GM11168 (cell line): Measurements from ENCODE around the gene ACTMAP.
"Not testable (repeated sequence)": the region's sequence is repeated elsewhere in the genome, so short reads cannot be mapped to it uniquely, and the experiment has no call there.

Experiments used
- in situ Hi-C: fragments of 300-500 bp; cut with MboI; formaldehyde crosslinking; loops from one replicate; pipeline ENCODE4 v1.12.0; 2022; ENCODE audit warnings: low sequenced_read_pairs; ENCODE audit not compliant: unreplicated experiment

ACTMAP gene, protein sequence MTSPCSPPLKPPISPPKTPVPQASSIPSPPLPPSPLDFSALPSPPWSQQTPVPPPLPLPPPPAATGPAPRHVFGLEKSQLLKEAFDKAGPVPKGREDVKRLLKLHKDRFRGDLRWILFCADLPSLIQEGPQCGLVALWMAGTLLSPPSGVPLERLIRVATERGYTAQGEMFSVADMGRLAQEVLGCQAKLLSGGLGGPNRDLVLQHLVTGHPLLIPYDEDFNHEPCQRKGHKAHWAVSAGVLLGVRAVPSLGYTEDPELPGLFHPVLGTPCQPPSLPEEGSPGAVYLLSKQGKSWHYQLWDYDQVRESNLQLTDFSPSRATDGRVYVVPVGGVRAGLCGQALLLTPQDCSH

DNA sequence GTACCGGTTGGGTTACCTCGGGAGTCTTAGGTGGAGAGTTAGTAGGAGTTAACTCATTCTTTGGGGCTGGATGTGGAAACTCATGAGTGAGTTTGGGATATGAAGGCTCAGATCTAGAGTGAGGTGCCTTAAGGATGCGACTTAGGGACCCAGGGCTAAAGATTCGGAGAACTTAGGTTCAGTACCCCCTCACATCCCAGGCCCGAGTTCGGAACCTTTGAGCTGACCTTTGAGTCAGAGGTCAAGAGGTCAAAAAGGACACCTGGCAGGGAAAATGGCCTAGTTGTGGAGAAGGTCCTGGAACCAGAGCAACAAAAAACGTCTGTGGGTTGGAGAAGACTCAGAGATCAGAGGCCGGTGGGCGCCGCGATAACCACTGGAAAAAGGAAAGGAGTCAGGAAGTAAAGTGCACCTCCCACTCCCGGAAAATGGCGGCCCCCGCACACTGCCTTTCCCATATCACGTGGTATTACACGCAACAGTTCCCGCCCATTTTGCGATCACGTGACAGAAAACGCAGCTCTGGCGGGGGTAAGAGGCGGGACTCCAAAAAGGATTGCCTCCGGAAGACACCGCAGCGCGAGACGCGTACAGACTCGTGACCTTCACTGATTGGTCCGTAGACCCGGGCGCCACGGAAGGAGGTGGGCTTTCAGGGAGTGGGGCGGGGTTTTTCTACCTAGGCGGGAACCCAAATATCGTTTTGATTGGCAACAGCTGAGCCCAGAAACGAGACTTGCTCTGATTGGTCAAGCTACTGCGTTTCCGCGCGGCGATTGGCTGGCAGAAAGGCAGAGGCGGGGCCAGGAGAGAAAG is at the start of gene ACTMAP:
Gene ACTMAP (minus strand): TSS at position 420 of the 816 bp plus-strand sequence. CDS start 674 bp downstream, outside the sequence.
- in situ Hi-C loops: no loop called here

DNA sequence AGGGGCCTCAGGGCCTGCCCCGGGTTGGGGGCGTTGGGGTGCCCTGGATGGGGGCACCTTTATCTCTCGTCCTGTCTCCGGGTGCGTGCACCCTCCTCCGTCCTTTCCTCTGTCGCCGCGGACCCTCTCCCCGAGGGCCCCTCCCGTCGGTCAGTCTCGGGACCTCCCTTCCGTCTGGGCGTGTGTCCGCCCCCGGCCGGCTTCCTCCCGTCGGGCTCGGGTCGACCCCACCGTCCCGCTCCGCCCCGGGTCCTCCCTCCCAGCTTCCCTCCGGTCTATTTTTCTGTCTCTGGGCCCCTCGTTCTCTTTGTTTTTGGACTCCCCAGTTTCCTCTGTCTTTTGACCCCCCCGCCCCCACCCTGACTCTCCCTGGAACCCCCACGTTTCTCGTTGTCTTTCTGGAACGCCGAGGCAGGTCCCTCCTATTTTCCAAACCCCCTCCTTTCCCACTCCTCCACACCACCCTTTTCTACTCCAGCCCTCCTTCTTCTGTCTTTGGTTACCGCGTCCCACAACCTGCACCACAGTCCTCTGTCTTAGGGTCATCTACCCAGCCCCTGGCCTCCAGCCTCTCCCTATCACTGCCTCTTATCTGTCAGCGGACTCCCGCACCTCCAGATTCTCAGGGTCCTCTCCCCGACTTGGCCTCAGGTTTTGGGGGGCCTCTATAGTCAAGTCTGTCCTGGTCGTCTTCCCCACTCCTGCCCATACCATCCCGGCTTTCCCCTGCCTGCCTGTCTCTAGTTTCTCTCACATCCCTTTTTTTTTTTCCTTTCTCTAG is 49.5 kb upstream of the ACTMAP start:
- in situ Hi-C loops: no loop called here

DNA sequence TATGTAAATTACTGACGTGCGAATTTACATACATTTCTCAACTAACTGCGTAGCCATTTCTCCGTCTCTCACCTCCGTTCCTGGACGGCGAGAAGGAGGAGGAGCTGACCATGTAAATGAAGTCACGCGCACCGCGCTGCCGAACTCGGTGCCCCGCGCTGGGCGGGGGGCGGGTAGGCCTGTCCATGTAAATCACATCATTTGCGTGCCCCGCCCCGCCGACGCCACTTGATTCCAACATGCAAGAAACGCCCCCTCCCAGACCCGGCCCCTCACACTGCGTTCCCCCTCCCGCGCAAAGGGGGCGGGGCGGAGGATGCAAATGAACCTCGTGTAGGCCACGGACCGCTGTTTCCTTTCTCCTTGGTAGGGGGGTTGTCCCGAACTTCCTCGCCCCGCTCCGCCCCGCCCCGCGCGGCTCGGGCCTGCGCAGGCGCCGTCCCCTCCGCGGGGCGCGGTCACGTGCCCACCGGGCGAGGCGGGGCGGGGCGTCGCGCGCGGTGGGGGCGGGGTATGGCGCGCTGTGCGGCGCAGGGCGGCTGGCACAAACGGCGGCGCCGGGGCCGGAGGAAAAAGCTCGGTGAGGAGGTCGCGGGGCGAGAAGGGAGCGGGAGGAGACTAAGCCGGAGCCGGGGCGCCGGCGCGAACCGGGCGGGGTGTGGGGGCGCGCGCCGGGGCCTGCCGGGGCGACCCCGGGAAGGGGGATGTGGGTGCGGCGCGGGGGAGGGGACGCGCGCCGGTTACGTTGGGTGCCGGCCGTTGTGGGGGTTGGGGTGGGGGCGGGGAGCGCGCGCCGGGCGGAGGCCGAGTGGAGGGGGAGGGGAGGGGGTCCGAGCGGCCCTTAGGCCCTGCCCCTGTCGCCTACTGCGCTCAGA is 48.6 kb upstream of the ACTMAP start, which contains the start of gene EGLN2:
Gene EGLN2 (plus strand): TSS at position 509 of the 875 bp plus-strand sequence. CDS start 1,382 bp downstream, outside the sequence.
- in situ Hi-C loops: no loop called here

DNA sequence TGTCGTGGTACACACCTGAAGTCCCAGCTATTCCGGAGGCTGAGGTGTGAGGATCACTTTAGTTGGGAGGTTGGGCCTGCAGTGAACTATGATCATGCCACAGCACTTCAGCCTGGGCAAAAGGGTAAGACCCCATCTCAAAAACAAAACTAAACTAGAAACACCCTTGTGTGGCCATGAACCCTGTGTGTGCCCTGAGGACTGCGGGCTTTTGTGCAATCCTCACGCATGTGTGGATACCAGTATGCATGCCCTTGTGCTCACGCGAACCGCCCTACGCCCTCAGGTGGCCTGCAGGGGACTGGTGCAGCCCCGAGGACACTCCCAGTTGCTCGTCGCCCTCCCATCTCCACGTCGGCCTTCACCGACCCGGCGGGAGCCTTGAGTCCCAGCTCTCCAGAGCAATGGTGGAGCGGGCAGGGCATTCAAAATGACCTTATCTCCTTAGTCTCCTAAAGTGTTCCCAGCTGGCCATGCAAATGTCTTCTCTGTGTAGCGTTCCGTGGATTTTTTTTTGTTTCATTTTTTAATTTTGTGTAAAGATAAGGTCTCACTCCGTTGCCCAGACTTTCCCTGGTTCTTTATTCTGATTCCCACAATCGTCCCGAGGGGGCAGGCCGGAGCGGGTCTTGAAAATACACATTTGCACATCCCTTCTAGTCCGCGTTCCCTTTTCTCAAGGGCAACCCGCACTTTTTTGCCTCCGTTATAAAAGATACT is 47.8 kb upstream of the ACTMAP start:
- in situ Hi-C loops: no loop called here

DNA sequence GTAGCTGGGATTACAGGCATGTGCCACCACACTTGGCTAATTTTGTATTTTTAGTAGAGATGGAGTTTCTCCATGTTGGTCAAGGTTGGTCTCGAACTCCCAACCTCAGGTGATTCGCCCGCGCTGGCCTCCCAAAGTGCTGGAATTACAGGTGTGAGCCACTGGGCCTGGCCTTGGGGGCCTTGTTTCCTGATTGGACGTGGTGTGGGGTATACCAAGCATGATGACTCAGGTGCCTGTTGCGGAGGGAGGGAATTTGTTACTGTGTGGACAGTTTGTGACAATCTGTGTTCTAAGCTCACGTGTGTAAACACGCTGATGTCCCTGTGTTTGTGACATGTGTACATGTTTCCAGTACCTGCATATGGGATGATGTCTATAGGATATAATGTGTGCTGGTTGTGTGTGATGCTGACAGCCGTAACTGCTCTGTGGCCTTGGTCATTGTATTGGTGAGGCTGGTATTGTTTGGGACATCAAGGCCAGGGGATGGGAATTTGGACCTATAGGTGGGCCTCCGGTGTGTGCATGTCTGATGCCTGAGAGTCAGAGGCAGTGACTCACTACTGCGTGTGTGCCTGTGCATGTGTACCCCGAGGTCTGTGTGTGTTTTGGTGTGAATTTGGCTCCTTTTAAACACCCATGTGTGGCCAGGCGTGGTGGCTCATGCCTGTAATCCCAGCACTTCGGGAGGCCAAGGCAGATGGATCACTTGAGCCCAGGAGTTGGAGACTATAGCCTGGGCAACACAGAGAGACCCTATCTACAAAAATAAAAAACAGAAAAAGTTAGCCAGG is 47.1 kb upstream of the ACTMAP start:
- in situ Hi-C loops: no loop called here

DNA sequence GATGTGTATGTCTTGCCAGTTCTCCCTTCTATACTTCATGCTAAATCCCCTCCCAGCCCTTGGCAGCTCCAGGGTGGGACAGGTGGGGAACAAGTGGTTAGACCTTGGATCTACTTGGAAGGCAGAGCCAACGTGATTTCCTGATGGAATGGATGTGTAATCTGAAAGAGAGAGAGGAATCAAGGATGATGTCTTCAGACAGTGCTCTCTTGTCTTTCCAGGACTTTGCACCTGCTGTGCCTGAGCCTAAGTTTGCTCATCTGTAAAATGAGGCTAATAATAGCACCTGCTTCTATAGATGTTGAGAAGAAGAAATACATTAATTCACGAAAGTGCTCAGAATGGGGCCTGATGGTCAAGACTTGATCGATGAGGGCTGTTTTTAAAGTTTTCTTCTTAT is 41.7 kb upstream of the ACTMAP start:
- in situ Hi-C loops: no loop called here

DNA sequence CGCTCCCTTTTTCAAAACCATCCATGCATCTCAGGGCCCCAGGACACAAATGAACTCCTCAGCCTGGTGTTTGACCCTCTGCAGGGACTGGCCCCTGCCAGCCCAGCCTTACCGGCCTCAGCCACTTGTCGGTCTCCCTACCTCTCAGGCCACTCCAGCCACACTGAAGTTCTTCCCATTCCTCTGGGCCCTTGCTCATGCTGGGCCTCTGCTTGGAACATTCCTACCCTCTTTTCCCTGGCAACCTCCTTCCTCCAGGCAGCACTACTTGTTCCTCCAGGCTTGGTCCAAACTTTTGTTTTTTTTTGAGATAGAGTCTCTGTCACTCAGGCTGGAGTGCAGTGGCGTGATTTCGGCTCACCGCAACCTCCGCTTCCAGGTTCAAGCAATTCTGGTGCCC is 41.1 kb upstream of the ACTMAP start:
- in situ Hi-C loops: no loop called here

DNA sequence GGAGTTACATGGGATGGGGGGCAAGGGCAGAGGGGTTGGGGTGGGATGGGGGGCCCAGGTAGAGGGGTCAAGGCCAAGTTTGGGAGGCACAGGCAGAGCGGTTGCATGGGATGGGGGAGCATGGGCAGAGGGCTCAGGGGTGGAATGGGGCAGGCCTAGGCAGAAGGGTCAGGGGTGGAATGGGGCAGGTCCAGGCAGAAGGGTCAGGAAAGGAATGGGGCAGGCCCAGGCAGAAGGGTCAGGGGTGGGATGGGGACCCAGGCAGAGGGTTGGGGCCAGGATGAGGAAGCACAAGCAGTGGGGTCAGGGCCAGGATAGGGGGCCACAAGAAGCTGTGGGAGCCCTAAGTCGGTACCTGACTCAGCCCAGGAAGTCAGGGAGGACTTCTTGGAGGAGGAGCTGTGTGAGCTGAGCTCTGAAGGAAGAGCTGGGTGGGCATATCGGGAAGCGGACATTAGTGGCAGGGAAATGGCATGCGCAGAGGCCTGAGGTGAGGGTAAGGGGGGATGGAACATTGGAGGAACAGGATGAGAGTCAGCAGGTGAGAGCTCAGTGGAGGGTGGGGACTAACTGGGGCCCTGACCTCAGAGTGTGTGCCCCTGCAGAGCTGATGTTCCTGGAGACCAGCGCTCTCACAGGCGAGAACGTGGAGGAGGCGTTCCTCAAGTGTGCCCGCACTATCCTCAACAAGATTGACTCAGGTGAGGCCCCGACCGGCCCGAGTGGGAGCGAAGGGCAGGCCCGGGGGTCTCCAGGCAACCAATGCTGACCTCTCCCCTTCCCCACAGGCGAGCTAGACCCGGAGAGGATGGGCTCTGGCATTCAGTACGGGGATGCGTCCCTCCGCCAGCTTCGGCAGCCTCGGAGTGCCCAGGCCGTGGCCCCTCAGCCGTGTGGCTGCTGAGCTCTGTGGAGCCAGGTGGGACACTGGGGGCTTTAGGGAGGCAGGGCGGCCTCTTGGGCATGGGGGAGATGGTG is 36.1 kb upstream of the ACTMAP start:
- in situ Hi-C loops: no loop called here

DNA sequence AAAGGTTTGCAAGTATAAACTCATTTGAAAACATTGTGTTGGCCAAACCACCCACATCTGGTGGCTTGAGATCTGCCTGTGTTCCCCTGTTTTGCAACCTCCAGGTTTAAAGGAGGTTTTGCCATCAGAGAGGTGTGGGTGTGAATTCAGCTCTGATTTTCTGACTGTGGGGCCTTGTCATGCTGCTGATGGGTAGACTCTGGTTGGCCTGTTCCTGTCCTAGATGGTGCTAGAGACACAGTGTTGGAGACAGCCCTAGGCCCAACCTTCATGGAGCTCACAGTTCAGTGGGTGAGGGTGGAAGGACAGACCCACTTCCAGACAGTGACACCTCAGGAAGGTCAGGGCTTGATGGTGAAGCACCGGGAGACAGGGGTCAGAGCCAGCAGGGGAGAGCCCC is 35.2 kb upstream of the ACTMAP start:
- in situ Hi-C loops: no loop called here

DNA sequence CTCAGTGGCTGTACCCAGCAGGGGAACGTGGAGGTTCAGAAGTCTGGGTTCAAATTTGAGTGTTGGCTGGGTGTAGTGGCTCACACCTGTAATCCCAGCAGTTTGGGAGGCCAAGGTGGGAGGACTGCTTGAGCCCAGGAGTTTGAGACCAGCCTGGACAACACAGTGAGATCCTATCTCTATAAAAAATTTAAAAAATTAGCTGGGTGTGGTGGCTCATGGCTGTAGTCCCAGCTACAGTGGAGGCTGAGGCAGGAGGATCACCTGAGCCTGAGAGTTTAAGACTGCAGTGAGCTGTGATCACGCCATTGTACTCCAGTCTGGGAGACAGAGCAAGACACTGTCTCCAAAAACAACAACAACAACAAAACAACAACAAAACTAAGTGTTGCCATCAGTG is 33.9 kb upstream of the ACTMAP start:
- in situ Hi-C loops: not testable (repeated sequence)

DNA sequence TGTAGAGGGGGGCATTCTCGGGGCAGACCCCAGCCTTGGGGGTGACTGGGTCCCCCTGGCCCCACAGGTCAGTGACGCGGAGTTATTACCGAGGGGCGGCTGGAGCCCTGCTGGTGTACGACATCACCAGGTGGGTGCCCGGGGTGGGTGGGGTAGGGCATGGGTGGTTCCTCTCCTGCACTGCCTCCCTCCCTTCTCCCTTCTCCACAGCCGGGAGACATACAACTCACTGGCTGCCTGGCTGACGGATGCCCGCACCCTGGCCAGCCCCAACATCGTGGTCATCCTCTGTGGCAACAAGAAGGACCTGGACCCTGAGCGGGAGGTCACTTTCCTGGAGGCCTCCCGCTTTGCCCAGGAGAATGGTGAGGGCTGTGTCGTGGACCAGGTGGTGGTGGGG is 33.4 kb upstream of the ACTMAP start:
- in situ Hi-C loops: no loop called here

DNA sequence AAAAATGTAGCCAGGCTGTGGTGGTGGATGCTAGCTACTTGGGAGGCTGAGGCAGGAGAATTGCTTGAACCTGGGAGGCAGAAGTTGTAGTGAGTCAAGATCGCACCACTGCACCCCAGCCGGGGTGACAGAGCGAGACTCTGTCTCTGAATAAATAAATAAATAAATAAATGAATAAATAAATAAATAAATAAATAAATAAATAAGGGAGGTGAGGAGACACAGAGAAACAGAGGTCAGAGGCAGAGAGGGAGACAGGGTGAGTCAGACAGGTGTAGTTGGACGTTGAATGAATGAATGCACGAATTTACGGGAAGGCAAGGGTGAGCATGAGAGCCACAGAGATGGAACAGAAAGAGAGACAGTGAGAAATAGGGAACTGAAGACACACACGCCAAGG is 30.9 kb upstream of the ACTMAP start:
- in situ Hi-C loops: no loop called here

DNA sequence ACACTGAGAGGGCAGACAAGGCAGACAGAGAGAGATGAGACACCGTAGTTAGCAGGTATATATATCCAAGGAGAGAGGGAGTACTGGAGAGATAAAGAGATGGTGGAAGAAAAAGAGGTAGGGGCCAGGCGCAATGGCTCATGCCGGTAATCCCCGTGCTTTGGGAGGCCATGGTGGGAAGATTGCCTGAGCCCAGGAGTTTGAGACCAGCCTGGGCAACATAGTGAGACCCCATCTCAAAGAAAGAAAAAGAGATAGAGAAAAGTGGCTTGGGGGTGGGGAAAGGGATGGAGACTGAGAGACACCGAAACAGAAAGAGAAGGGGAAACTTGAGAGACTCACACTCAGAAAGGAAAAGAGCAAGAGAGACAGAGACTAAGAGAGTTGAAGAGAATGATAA is 30.3 kb upstream of the ACTMAP start:
- in situ Hi-C loops: no loop called here

DNA sequence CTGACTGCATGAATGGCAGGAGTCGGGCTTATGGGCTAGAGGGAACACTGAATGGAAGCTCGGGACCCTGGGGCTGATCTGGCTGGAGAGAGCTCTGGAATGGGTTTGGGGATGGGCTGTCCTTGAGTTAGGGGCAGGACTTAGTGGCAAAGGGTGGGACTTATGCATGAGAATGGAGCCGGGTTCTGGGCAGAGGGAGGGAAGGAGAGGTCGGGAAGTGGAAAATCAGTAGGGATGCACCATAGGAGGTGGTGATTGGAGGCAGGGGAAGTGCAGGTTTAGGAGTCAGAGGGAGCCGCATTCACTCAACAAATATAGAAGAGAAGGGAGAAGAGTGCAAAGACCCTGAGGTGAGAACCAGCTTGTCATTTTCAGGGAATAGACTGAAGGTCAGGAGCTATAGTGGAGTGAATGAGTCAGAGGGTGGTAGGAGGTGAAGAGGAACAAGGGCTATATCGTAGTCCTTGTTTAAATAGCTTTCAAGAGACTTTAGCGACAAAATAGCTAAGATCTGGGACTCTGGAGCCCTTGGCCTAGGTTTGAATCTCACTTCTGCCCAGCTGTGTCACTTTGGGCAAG is 28.5 kb upstream of the ACTMAP start:
- in situ Hi-C loops: no loop called here

DNA sequence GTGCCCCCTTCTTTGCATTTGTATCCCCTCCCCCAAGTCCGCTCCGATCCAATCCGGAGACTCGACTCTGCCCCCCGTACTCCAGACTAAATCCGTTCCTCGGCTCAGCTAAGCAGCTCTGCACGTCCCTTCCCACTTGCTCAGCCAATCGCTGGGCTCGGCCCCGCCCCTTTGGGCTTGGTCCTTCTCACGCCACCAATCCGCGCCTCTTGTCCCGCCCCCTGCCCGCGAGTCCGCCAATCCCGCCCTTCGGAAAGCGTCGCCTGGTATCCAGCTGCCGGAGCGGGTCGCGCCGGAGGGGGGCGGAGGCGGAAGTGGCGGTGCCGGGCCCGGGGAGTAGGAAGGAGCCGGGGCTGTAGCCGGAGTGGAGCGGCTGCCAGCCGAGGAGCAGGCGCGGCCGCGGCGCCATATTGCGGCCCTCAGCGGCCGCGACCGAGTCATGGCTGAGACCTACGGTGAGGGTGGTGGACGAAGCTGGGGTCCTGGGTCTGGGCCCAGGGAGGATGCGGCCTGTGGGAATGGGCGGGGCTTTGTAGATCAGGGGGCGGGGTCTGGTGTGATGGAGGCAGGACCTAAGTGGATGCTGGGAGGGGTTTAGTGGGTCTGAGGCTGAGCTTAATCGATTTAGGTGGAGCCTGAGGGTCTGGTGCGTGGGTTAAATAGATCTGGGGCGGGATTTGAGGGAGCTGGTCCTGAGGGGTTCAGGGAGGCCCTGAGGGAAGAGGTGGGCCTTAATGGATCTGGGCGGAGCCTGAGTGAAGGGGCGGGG is 27.8 kb upstream of the ACTMAP start, which contains the start of gene RAB4B:
Gene RAB4B (plus strand): TSS at position 311 of the 769 bp plus-strand sequence. CDS start 129 bp downstream, at position 440.
- in situ Hi-C loops: no loop called here

DNA sequence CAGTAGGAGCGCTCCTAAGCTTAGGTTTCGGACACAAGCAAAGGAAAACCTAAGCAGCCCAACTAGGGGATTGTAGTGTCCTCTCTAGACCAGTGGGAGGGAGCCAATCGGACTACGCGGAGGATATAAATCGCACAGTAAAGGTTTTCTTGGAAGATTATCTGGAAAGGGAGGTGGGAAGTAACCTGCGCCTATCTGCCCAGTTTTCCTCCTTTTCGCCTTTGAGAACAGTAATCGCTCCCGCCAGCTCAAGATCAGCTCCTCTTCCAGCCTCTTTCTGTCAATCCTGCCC is 27.3 kb upstream of the ACTMAP start:
- in situ Hi-C loops: no loop called here
